Measurements from ENCODE around the gene PAX3. TPM values are rescaled to one million over a fixed set of nuclear protein-coding genes. Genes with fewer than 3 reads are reported as not detected.

The PAX3 gene
- total RNA-seq, 1 experiment from 2014 or later: 117 TPM

- Histone ChIP-seq H3K36me3 (peaks cover 60% of the 10 kb centered on the region), H3K9me3 (replicated peaks) (no peaks in the 10 kb centered on the region), H3K27me3 (no peaks in the 10 kb centered on the region), H3K27ac (no peak overlapping the region), H3K4me3 (no peak overlapping the region), H3K4me1 (no peaks in the 10 kb centered on the region)
- peak in 1 of 2 experiments; percentile 9 for DNase-seq
These were observed 93.7 kb downstream of the PAX3 start for GRCh38 chr2:222205136-222205535.

- no peak overlapping the region for H3K4me3 ChIP-seq
- peaks cover 42% of the 10 kb centered on the region for H3K36me3 ChIP-seq
- no peaks in the 10 kb centered on the region for H3K4me1 ChIP-seq
- H3K27me3 ChIP-seq: no peaks in the 10 kb centered on the region
- H3K9me3 ChIP-seq (replicated peaks): no peaks in the 10 kb centered on the region
- no peak overlapping the region for H3K27ac ChIP-seq
- DNase-seq: no peak
These were observed 95.8 kb downstream of the PAX3 start for GRCh38 chr2:222203041-222203440.

GRCh38 chr2:222196159-222196558, 102.6 kb downstream of the PAX3 start:
- Histone ChIP-seq H3K9me3 (replicated peaks) (no peaks in the 10 kb centered on the region; the same call in none of the 2 replicates), H3K36me3 (no peaks in the 10 kb centered on the region), H3K4me3 (no peak overlapping the region), H3K4me1 (peaks cover 9% of the 10 kb centered on the region; the same call in 1 of the 2 replicates), H3K27ac (no peak overlapping the region), H3K27me3 (no peaks in the 10 kb centered on the region)
- DNase-seq: peak in 1 of 2 experiments; percentile 2

GRCh38 chr2:222194669-222195068, 104.1 kb downstream of the PAX3 start:
- Histone ChIP-seq H3K27me3 (no peaks in the 10 kb centered on the region), H3K36me3 (no peaks in the 10 kb centered on the region), H3K4me1 (peaks cover 9% of the 10 kb centered on the region; the same call in 1 of the 2 replicates), H3K27ac (no peak overlapping the region), H3K9me3 (replicated peaks) (no peaks in the 10 kb centered on the region; the same call in none of the 2 replicates), H3K4me3 (no peak overlapping the region)
- DNase-seq: no peak

DNA sequence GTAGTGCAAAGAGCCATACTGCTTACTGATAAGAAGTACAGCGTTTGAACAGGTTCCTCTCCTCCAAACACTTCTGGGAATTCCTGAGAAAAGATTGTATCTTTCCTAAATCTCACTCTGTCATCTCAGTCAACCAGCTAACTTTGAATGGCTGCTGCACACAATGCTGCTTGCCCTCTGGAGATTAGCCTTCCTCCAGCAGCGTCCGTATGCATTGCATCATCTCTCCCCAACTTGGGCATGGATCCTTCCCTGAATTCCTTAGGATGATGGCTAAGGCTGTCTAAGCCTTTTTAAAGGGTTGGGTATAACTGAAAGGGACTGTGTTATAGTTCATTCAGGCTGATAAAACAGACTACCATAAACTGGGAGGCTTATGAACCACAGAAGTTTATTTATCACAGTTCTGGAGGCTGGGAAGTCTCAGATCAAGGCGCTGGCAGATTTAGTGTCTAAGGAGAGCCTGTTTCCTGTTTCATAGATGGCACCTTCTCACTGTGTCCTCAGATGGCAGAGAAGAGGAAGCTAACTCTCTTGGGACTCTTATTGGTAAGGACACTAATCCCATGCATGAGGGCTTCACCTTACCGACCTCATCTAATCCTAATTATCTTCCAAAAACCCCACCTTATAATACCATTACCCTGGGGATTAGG, 105.3 kb downstream of the PAX3 start:
- H3K4me3 ChIP-seq: no peak overlapping the region
- no peaks in the 10 kb centered on the region; the same call in none of the 2 replicates for H3K9me3 ChIP-seq (replicated peaks)
- no peak overlapping the region for H3K27ac ChIP-seq
- DNase-seq: peak; percentile 19 to 42
- H3K27me3 ChIP-seq: no peaks in the 10 kb centered on the region
- H3K36me3 ChIP-seq: no peaks in the 10 kb centered on the region
- H3K4me1 ChIP-seq: peaks cover 9% of the 10 kb centered on the region; the same call in 1 of the 2 replicates

DNA sequence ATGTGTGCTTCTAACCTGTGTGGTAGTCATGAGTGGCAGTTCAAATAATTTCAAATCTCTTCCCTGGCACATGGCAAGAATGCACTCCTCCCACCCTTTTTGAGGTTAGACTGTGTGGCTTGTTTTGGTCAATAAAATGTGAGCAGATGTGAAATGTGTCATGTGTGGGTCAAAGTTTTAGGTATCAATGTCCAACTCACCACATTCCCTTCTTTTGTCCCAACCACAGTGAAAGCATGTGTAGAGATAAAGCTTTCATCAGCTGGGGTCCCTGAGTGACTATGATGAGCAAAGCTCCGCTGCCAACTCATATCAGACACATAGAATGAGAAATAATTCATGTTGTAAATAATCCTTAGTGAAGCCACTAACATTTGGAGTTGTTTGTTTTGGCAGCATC, 118.2 kb downstream of the PAX3 start:
- peak; percentile 58 to 71 for DNase-seq
- Histone ChIP-seq H3K27ac (no peak overlapping the region), H3K4me3 (no peak overlapping the region), H3K36me3 (no peaks in the 10 kb centered on the region), H3K27me3 (no peaks in the 10 kb centered on the region), H3K9me3 (replicated peaks) (peaks cover 5% of the 10 kb centered on the region; the same call in 1 of the 2 replicates), H3K4me1 (peaks cover 9% of the 10 kb centered on the region)

- Histone ChIP-seq H3K27me3 (no peaks in the 10 kb centered on the region), H3K27ac (no peak overlapping the region), H3K4me3 (no peak overlapping the region), H3K4me1 (peaks cover 11% of the 10 kb centered on the region), H3K9me3 (replicated peaks) (peaks cover 5% of the 10 kb centered on the region; the same call in 1 of the 2 replicates), H3K36me3 (no peaks in the 10 kb centered on the region)
- DNase-seq: peak in 1 of 2 experiments; percentile 50
These were observed 119.2 kb downstream of the PAX3 start for GRCh38 chr2:222179592-222179991.

DNA sequence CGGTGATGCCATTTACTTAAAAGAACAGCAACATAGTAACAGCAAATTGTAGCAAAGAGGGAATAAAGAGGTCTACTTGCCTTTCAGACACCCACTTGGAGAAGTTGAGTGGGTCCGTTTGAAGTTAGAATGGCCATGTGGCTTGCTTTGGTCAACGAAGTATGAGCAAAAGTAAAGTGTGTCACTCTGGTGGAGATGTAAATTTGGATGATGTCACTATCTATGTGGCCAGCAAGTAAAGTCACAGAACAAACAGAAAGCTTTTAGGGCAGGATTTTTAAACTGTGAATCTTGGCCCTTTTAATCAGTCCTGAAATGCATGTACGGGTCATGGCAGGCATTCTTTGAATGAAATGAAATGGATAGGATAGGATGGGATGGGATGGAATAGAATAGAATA, 120.3 kb downstream of the PAX3 start:
- no peak for DNase-seq
- Histone ChIP-seq H3K4me3 (no peak overlapping the region), H3K27me3 (no peaks in the 10 kb centered on the region), H3K27ac (no peak overlapping the region), H3K36me3 (no peaks in the 10 kb centered on the region), H3K9me3 (replicated peaks) (peaks cover 5% of the 10 kb centered on the region; the same call in 1 of the 2 replicates), H3K4me1 (peaks cover 12% of the 10 kb centered on the region)

- H3K9me3 ChIP-seq (replicated peaks): no peaks in the 10 kb centered on the region
- no peaks in the 10 kb centered on the region for H3K27me3 ChIP-seq
- no peak overlapping the region for H3K4me3 ChIP-seq
- peaks cover 12% of the 10 kb centered on the region for H3K4me1 ChIP-seq
- no peak overlapping the region for H3K27ac ChIP-seq
- DNase-seq: no peak
- H3K36me3 ChIP-seq: no peaks in the 10 kb centered on the region
These were observed 121.9 kb downstream of the PAX3 start for GRCh38 chr2:222176890-222177289.

GRCh38 chr2:222174450-222174849, 124.3 kb downstream of the PAX3 start:
- Histone ChIP-seq H3K36me3 (no peaks in the 10 kb centered on the region), H3K27ac (no peak overlapping the region), H3K27me3 (no peaks in the 10 kb centered on the region), H3K9me3 (replicated peaks) (no peaks in the 10 kb centered on the region), H3K4me1 (peaks cover 14% of the 10 kb centered on the region), H3K4me3 (no peak overlapping the region)
- peak in 1 of 2 experiments; percentile 42 for DNase-seq

DNA sequence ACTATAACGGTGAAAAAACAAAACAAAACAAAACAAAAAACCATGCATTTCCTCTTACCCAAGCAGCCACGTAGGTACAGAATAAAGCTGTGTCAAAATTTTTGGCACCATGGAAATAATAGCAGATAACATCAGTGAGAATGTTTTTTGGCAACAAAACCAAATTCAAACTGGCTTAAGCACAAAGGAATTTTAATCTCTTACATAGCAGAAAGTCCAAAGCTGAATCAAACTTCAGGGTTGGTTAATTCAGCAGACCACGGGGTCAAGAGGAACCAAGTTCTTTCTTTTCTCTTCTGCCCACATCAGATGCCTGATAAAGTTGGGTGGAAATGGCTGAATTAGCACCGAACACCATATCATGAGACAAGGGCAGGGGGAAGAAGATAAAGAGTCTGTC, 129.5 kb downstream of the PAX3 start:
- H3K9me3 ChIP-seq (replicated peaks): no peaks in the 10 kb centered on the region
- peak overlapping the region; percentile 36 for H3K4me3 ChIP-seq
- no peaks in the 10 kb centered on the region; the same call in 1 of the 2 replicates for H3K36me3 ChIP-seq
- peaks cover 7% of the 10 kb centered on the region for H3K4me1 ChIP-seq
- H3K27me3 ChIP-seq: no peaks in the 10 kb centered on the region
- DNase-seq: peak; percentile 34 to 64
- peak overlapping the region; percentile 26; the same call in 1 of the 2 replicates for H3K27ac ChIP-seq

GRCh38 chr2:222167762-222168161, 131.0 kb downstream of the PAX3 start:
- Histone ChIP-seq H3K9me3 (replicated peaks) (no peaks in the 10 kb centered on the region), H3K36me3 (no peaks in the 10 kb centered on the region; the same call in 1 of the 2 replicates), H3K27ac (no peak overlapping the region), H3K27me3 (no peaks in the 10 kb centered on the region), H3K4me1 (peaks cover 7% of the 10 kb centered on the region), H3K4me3 (no peak overlapping the region)
- no peak for DNase-seq

DNA sequence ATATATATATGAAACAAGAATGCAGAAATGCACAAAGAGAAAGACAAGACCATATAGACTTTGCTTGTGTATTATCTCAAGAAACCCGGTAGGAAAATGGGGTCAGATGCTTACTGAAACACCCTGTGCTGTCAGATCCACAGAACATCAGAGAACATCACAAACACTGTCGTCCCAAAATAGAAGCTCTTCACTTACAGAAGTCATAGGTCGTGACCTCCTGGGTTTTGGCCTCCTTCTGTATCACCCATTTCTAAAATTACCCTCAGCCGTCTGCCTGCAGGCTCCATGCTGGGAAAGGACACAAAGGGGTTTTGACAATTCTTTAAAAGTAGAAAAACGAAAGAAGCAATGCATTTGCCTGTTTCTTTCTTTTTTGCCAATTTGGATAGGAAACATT, 137.9 kb downstream of the PAX3 start:
- H3K4me1 ChIP-seq: no peaks in the 10 kb centered on the region
- no peaks in the 10 kb centered on the region; the same call in 1 of the 2 replicates for H3K36me3 ChIP-seq
- DNase-seq: no peak
- H3K27ac ChIP-seq: no peak overlapping the region
- H3K27me3 ChIP-seq: no peaks in the 10 kb centered on the region
- no peaks in the 10 kb centered on the region; the same call in 1 of the 2 replicates for H3K9me3 ChIP-seq (replicated peaks)
- no peak overlapping the region for H3K4me3 ChIP-seq

DNA sequence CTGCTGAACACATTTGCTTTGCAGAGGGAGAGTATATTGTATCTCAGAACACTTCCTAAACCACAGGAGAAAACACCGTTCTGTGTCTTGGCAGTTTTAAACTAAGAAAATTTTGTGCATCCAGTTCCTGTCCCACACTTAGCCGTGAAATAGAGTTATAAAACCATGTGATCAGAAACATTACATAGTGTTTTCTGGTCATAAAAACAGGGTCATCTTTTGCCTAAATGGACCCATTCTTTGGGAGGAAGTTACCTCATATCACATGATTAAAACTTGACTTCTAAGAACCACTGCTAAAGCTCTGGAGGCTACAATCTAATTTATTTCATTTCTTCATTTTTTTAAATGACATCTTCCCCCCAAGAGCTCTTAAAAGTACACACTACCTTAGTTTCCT, 138.7 kb downstream of the PAX3 start:
- Histone ChIP-seq H3K4me3 (no peak overlapping the region), H3K9me3 (replicated peaks) (no peaks in the 10 kb centered on the region; the same call in 1 of the 2 replicates), H3K27me3 (no peaks in the 10 kb centered on the region), H3K4me1 (no peaks in the 10 kb centered on the region), H3K36me3 (no peaks in the 10 kb centered on the region; the same call in 1 of the 2 replicates), H3K27ac (no peak overlapping the region)
- DNase-seq: no peak

GRCh38 chr2:222159221-222159620, 139.6 kb downstream of the PAX3 start:
- DNase-seq: no peak
- no peaks in the 10 kb centered on the region for H3K4me1 ChIP-seq
- H3K27me3 ChIP-seq: no peaks in the 10 kb centered on the region
- no peak overlapping the region for H3K27ac ChIP-seq
- H3K36me3 ChIP-seq: no peaks in the 10 kb centered on the region
- H3K4me3 ChIP-seq: no peak overlapping the region
- H3K9me3 ChIP-seq (replicated peaks): no peaks in the 10 kb centered on the region; the same call in 1 of the 2 replicates

Measured in SJCRH30 (cell line).